OCI-LY1 (cell line): ENCODE results near the gene POLR2E.

ENCODE experiments used
- H2AFZ ChIP-seq: fragments of 200-600 bp; sonication (generic), shearing (Covaris generic); 2 replicates; pipeline ENCODE4 v1.6.0; 2014; ENCODE audit warnings: antibody characterized with exemption, mild to moderate bottlenecking, low read length
- H3F3A ChIP-seq: fragments of 200-600 bp; sonication (generic), shearing (Covaris generic); 2 replicates; pipeline ENCODE4 v1.6.0; 2014; ENCODE audit warnings: mild to moderate bottlenecking, antibody characterized with exemption, low read length, moderate library complexity; ENCODE audit not compliant: insufficient read depth
- H3K27ac ChIP-seq: fragments of 200-600 bp; sonication (generic); 2 replicates; pipeline ENCODE4 v1.5.1; 2014; ENCODE audit warnings: low read length, mixed run types, mild to moderate bottlenecking, low read depth; ENCODE audit not compliant: poor library complexity, severe bottlenecking
- H3K27me3 ChIP-seq: fragments of 200-600 bp; sonication (generic); 2 replicates; pipeline ENCODE4 v1.6.0; 2014; ENCODE audit warnings: antibody characterized with exemption, mild to moderate bottlenecking, low read length, moderate library complexity; ENCODE audit not compliant: insufficient read depth
- H3K36me3 ChIP-seq: fragments of 200-600 bp; sonication (generic); 2 replicates; pipeline ENCODE4 v1.6.1; 2014; ENCODE audit warnings: mild to moderate bottlenecking, antibody characterized with exemption, low read length, moderate library complexity, mixed read lengths; ENCODE audit not compliant: insufficient read depth
- H3K4me1 ChIP-seq: fragments of 200-600 bp; sonication (generic); 2 replicates; pipeline ENCODE4 v1.5.1; 2014; ENCODE audit warnings: mild to moderate bottlenecking, low read length, moderate library complexity; ENCODE audit not compliant: insufficient read depth, severe bottlenecking
- H3K4me2 ChIP-seq: fragments of 200-600 bp; sonication (generic), shearing (Covaris generic); 2 replicates; pipeline ENCODE4 v1.6.1; 2014; ENCODE audit warnings: low read length
- H3K4me3 ChIP-seq: fragments of 200-600 bp; sonication (generic); 2 replicates; pipeline ENCODE4 v1.5.1; 2014; ENCODE audit warnings: low read length, low read depth, mild to moderate bottlenecking, mixed read lengths; ENCODE audit not compliant: poor library complexity, severe bottlenecking
- H3K79me2 ChIP-seq: fragments of 200-600 bp; shearing (Covaris generic); 2 replicates; pipeline ENCODE4 v1.6.1; 2016; ENCODE audit warnings: mixed run types, low read length, mixed read lengths; ENCODE audit not compliant: insufficient read depth
- H3K9ac ChIP-seq: fragments of 200-600 bp; sonication (generic), shearing (Covaris generic); 2 replicates; pipeline ENCODE4 v1.6.1; 2014; ENCODE audit warnings: mild to moderate bottlenecking, low read length, mixed read lengths
- H3K9me2 ChIP-seq: fragments of 200-600 bp; sonication (generic), shearing (Covaris generic); 2 replicates; pipeline ENCODE4 v1.6.1; 2014; ENCODE audit warnings: low read depth, mild to moderate bottlenecking, low read length, mixed read lengths
- H3K9me3 ChIP-seq: fragments of 200-600 bp; shearing (Covaris generic); 2 replicates; pipeline ENCODE4 v1.6.1; 2014; ENCODE audit warnings: low read length, mixed read lengths
- H4K20me1 ChIP-seq: fragments of 200-600 bp; sonication (generic), shearing (Covaris generic); 2 replicates; pipeline ENCODE4 v1.6.0; 2016; ENCODE audit warnings: mild to moderate bottlenecking, low read length; ENCODE audit not compliant: insufficient read depth
- CTCF ChIP-seq: fragments of 200-600 bp; sonication (generic), shearing (Covaris generic); IDR thresholded peaks from 2 replicates; pipeline ENCODE4 v1.5.1; 2017; ENCODE audit warnings: mild to moderate bottlenecking, antibody characterized with exemption, low read length, moderate library complexity, mixed read lengths
- EZH2 ChIP-seq: fragments of 200-600 bp; sonication (generic), shearing (Covaris generic); IDR thresholded peaks from 2 replicates; pipeline ENCODE4 v1.8.0; 2017; ENCODE audit warnings: borderline replicate concordance, mixed run types, mild to moderate bottlenecking, antibody characterized with exemption, low read length, moderate library complexity, mixed read lengths

Gene POLR2E

GRCh38 chr19:1049800-1050199, 45.4 kb downstream of the POLR2E start:
- Histone ChIP-seq H3F3A (no peaks in the 10 kb centered on the region), H3K9ac (no peak overlapping the region), H3K9me3 (no peaks in the 10 kb centered on the region), H3K4me1 (peaks cover 25% of the 10 kb centered on the region), H3K9me2 (no peaks in the 10 kb centered on the region), H2AFZ (no peak overlapping the region), H3K27me3 (no peaks in the 10 kb centered on the region), H3K79me2 (no peaks in the 10 kb centered on the region), H3K36me3 (peaks cover 26% of the 10 kb centered on the region; the same call in 1 of the 2 replicates), H3K4me3 (no peak overlapping the region), H3K4me2 (no peak overlapping the region), H3K27ac (no peak overlapping the region), H4K20me1 (no peaks in the 10 kb centered on the region)
- TF ChIP-seq EZH2 (no peak), CTCF (no peak)

- H3K36me3 ChIP-seq, result peaks cover 23% of the 10 kb centered on the region; the same call in 1 of the 2 replicates
- no peaks in the 10 kb centered on the region for H3K9me3 ChIP-seq
- no peak overlapping the region for H3K4me3 ChIP-seq
- no peaks in the 10 kb centered on the region for H4K20me1 ChIP-seq
- H3K9me2 ChIP-seq, result no peaks in the 10 kb centered on the region
- no peak overlapping the region for H3K4me2 ChIP-seq
- H2AFZ ChIP-seq, result no peak overlapping the region
- H3K27ac ChIP-seq, result no peak overlapping the region
- no peaks in the 10 kb centered on the region for H3F3A ChIP-seq
- H3K27me3 ChIP-seq, result no peaks in the 10 kb centered on the region
- no peak overlapping the region for H3K9ac ChIP-seq
- TF ChIP-seq CTCF, result no peak
- no peak for TF ChIP-seq EZH2
- H3K4me1 ChIP-seq, result peaks cover 25% of the 10 kb centered on the region
- H3K79me2 ChIP-seq, result no peaks in the 10 kb centered on the region
Measured at GRCh38 chr19:1049106-1049505, 46.1 kb downstream of the POLR2E start.

GRCh38 chr19:1047696-1048147, 47.5 kb downstream of the POLR2E start:
- Histone ChIP-seq H2AFZ (no peak overlapping the region), H3K9ac (no peak overlapping the region), H3K36me3 (peaks cover 15% of the 10 kb centered on the region; the same call in 1 of the 2 replicates), H3K4me2 (peak overlapping the region; percentile 41; the same call in 1 of the 2 replicates), H4K20me1 (no peaks in the 10 kb centered on the region), H3K9me2 (no peaks in the 10 kb centered on the region), H3K9me3 (no peaks in the 10 kb centered on the region), H3F3A (no peaks in the 10 kb centered on the region), H3K4me1 (peaks cover 31% of the 10 kb centered on the region), H3K4me3 (no peak overlapping the region), H3K79me2 (no peaks in the 10 kb centered on the region), H3K27ac (peak overlapping the region; percentile 87), H3K27me3 (no peaks in the 10 kb centered on the region)
- no peak for TF ChIP-seq EZH2
- TF ChIP-seq CTCF, result no peak
